ENCODE results near the gene BMPR1A.

BMPR1A gene

DNA sequence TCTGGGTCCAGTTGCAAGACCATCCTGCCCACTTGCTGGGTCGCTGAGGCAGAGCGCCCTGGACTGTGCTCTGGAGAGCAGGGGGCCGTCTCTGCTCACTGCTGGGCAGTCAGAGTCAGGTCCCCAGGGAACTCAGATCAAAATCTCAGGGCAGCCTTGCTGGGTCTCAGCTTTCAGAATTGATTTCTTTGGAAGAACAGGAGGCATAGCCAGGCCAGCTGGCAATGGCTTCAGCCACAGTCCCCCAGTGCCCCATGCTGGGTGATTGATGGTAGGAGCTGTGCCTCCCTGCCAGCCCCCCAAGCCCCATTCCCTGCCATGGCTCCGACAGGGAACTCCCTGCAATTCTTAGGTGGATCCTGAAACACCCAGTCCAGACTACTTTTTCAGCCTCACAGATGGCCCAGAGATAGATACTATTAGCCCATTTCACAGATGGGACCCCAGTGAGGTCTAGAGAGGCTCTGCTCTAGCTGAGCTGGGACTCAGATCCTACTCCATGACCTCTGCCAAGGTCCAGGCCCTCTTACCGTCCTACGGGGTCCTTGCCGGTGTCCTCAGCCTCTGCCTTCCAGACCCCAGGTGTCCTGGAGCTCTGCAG is 200.5 kb downstream of the BMPR1A start:
- no peak for DNase-seq (ENCODE audit: low read depth in 2 of 2)

DNA sequence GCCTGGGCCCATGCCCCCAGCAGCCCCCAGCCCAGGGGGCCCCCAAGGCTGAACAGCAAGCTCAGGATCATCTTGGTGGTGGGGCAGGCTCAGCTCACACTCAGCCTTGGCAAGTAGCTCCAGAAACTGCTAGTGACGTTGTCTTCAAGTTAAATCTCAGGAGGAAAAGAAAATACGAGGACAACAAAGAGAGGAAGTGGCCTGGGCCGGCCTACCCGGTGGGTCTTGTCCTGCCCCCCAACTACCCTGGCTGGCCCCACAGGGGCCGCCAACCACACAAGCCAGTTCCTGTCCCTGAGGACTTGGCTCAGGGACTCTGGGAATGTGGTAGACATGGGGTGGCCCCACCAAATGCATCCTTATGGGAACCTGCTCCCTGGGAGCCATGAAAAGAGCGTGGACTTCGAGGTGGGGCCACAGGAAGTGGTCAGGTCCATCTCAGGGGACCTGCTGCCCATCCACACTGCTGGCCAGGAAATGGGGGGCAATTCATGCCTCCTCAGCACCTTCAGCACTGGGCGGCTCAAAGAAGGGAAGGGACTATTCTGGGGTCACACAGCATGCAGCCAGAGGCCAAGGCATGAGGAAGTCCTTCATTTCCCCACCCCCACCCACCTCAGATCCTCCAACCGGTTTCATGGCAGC is 201.2 kb downstream of the BMPR1A start, which contains the start of gene MMRN2:
MMRN2 (minus strand) TSS at position 145 of the 645 bp plus-strand sequence; CDS start at position 71, 74 bp downstream.
- no peak for DNase-seq (ENCODE audit: low read depth in 2 of 2)

DNA sequence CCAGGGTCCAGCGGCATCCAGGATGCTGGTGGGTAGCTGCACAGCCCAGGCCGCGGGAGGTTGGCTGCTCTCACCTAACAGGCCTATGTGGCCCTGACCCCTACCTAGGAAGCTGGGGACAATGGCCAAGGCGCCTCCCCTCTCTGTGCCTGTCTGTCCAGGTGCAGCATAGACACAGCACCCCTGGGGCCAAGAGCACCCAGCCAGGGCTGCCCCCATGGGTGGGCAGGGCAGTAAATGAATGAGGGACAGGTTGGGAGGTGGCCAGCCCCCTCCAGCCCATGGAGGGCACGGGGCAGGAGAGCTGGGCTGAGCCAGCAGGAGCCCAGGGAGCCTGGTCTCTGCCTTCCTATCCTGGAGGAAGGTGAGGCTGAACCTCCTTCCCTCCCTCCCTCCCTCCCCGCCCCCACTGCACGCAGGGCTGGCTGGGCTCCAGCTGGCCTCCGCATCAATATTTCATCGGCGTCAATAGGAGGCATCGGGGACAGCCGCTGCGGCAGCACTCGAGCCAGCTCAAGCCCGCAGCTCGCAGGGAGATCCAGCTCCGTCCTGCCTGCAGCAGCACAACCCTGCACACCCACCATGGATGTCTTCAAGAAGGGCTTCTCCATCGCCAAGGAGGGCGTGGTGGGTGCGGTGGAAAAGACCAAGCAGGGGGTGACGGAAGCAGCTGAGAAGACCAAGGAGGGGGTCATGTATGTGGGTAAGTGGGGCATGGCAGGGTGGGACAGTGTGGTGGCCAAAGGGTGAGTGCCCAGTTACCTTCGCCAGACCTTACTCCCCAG is 201.9 kb downstream of the BMPR1A start, which contains the start of gene SNCG:
SNCG (plus strand) TSS at position 484 of the 785 bp plus-strand sequence; CDS start at position 583, 99 bp downstream.
- DNase-seq (ENCODE audit: low read depth in 2 of 2) = no peak

DNA sequence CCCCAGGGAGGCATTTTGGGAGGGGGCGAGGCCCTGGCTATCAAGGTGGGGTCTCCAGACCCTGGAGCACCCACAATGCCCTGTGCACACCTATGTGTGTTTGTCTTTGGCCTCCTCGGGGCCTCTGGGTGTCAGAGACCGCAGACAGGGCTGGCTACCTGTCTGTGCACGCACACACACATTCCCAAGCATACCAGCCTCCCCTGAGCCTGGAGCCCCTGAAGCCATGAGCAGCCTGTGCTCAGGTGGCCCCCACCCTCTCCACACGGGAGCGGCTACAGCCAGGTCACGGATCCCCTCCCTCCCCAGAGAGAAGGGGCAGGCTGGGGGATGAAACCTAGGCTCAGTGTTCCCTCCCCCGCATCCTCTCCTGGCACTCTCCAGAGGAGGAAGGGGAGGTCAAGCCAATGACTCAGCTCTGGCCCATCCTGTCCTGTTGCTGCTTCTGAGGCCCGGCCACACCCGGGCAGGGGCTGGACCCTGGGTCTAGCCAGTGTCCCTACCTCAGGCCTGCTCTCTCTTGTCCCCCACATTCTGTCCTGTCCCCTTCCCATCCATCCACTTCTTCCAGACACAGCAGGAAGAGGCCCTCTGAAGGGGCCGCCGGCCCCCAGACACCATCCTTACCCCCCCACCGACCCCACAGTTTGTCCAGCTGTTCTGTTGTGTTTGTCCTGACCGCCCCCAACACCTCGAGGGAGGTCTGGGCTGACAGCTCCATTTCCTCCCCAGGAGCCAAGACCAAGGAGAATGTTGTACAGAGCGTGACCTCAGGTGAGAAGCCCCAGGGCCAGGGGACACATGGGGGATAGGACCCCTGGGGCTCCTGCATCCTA is 202.7 kb downstream of the BMPR1A start:
- DNase-seq (ENCODE audit: low read depth in 2 of 2) = no peak

DNA sequence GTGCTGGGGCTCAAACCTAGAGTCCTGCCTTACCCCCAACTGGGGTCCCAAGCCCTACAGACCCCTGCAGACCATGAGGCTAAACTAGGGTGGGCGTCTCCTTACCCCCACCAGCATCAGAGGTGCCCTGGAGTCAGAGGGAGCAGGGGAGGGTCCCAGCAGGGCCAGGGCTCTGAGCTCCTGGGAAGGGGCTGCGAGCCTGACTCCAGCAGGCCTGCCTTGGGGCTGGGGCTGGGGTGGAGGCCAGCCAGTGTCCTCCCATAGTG is 203.3 kb downstream of the BMPR1A start:
- DNase-seq (ENCODE audit: low read depth in 2 of 2) = no peak

DNA sequence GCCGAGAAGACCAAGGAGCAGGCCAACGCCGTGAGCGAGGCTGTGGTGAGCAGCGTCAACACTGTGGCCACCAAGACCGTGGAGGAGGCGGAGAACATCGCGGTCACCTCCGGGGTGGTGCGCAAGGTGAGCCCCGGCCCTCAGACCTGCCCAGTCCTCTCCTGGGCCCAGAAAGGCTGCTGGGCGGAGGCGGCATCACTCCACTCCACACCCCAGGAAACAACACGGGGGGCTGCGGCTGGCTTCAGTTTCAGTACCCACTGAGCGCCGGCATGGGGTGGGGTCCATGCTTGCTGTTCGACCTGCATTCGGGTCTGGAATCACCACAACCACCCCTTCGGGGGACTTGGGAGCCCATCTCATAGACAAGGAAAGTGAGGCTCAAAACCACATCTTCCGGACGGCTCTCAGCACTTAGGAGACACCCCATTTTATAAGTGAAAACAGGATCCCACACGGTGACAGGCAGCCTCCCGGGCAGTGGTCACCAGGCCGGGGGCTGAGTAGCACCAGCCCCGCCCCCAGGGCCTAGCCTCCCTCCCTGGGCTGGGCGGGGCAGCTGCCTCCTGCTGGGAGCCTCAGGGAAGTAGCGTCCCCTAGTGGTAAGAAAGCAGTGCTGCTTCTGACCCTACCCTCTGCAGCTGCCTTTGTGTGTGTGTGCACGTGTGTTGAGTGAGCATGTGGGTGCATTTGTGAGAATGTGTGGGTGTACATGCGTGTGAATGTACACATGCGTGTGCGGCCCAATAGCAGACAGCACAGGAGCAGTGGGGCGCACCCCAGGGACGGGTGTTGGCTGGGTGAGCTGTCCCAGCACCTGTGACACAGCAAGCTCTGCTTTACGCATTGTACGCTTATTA is 203.8 kb downstream of the BMPR1A start:
- DNase-seq (ENCODE audit: low read depth in 2 of 2) = no peak

DNA sequence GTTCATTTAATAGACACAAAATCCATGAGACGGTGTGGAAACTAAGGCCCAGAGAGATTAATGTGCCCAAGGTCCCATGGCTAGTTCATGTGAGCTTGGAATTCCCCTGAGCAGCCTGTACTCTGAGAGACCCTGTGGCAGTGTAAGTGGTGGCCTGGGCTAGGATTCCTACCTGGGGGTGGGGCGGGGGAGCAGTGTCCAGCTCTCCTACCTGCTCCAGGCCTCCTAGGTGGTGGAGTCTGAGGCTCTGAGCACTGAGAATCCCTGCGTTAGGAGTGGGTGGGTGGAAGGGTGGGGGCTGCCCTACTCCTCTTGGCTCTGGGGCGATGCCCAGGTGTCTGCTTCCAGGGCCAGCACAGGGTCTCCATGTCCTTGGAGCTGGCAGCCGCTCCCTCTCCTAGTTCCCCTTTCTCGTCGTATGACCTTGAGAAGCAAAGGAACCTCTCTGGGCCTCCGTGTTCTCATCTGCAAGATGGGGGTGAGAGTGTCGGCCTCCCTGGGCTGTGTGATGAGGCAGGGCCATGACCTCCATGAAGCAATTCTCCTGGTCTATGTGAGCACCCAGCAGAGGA is 204.5 kb downstream of the BMPR1A start:
- DNase-seq (ENCODE audit: low read depth in 2 of 2) = no peak

DNA sequence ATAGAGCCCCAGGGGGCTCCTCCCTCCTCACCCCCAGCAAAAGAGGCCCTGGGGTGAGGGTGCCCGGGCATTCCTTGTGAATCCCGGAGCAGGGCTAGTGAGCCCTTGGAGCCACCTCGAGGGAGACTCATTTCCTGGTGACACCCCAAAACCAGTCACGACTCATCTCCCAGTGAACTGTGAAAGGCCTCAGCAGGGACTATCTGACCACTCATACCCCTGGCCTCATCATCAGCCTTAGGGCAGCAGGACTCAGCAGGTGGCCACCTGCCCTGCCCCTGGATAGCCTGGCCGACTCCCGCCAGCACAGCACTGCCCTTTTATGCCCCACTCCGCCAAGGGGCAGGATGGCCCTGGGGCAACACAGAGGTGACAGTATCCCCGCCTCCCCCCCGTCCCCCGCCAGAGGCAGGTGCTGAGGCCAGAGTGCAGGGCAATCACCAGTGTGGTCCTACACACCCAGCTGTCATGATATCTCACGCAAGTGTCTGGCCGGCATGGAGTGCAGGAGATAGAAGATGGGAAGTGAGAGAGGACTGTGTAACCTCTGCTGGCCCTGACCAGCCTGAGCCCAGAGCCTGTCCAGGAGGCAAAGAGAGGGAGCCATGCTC is 205.2 kb downstream of the BMPR1A start:
- no peak for DNase-seq (ENCODE audit: low read depth in 2 of 2)

DNA sequence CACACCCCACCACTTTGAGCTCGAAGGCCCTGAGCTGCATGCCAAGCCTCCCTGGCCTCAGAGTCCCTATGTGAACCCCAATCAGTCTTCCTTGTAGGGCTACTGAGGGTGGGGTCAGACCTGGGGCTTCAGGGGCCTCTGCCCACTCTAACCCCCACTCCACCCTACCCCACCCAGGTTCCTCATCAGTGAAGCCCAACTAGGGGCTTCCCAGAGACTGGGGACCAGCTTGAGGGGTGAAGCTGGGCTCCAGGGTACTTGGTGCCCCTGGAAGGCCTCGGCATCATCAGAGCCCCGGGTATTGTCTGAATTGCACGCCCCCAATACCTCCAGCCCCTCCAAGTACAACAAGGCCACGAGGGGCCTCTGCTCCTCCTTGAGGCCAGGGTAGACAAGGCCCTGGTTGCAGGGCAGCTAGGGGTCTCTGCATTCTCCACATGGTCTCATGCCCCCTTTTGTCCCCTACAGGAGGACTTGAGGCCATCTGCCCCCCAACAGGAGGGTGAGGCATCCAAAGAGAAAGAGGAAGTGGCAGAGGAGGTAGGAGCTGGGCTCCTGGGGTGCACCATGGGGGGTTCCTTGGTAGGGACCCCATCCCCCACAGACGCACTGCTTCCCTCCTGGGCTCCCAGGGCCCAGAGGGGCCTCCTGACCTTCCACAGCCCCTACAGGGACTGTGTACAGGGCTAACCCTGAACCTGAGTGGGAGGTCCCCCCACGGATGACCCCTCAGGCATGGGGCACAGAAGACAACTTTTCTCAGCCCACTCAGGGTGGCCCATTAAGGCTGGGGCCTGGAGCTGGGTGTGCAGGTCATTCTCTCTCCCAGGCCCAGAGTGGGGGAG is 205.9 kb downstream of the BMPR1A start:
- DNase-seq (ENCODE audit: low read depth in 2 of 2) = no peak

DNA sequence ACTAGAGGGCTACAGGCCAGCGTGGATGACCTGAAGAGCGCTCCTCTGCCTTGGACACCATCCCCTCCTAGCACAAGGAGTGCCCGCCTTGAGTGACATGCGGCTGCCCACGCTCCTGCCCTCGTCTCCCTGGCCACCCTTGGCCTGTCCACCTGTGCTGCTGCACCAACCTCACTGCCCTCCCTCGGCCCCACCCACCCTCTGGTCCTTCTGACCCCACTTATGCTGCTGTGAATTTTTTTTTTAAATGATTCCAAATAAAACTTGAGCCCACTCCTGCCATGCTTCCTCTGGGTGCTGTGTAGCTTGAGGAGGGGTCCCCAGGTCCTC is 206.5 kb downstream of the BMPR1A start:
- DNase-seq (ENCODE audit: low read depth in 2 of 2) = no peak

DNA sequence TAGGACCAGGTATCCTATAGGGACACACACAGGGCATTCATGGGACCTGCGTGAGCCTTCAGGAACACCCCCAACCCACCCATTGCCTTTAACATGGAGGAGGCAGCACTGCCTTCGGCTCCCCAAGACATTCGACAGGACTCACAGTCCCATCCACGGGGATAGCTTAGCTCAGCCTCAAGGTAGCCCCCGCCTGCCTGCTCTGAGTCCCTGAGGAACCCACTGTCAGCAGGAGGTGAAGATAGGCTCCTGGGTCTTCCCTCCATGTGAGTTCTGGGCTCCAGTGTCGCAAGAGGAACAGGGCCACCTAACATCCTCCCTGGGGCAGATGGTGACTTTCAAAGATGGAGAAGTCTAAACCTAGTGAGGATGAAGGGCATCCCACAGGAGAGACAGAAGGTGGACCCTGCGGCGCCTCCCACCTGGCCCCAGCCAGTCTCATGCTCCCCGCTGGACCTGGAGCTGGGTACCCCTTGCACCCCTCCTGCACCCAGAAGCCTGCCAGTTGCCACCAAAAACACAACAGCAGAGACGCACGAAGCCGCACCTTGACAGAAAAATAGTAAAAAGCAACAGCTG is 207.0 kb downstream of the BMPR1A start:
- DNase-seq (ENCODE audit: low read depth in 2 of 2) = no peak

DNA sequence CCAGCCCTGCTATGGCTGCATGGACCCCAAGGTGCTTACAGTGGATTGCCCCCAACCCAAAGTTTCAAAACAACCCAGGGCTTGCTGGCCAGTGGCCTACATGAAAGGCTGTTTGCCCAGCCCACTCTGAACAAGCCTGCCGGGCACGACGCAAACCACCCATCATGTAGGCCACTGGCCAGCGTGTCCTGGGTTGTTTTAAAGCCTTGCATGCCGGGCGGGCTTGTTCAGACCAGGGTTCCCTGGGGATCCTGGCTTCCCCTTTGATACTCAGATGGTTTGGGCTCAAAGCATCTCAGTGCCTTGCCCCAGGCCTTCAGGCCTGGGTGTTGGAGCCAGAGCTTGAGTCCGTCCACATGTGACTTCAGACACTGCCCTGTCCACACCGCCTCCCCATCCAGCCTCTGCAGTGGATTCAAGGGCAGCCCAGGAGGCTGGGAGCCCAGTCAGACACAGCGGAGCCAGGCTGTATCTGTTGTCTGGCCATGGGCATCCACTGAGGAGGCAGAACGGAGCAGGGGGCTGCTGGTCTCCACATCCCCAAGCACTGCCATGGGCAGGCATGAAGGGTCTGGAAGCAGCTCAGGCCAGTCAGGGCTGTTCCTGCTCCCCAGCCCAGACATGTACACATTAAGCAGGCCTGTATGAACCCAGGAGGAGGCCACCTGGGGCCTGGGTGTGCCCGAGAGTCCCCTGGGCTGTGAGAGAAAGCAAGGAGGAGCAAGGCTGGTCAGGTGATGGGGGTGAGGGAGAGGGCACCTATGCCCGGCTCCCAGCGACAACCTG is 207.8 kb downstream of the BMPR1A start:
- DNase-seq (ENCODE audit: low read depth in 2 of 2) = no peak

DNA sequence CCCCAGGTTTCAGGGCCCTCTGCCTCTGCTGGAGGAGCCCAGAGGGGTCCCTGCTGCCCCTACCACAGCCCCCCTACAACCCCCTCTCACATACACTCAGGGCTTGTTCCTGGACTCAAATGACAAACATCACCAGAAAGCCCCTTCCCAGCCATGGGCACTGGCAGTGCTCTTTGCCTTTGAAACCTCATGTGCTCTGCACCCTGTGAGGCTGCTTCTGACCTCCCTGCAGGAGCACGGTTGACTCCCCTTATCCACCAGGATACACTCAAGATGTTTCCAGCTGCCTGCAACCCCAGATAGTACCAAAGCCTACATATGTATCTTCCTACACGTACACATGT is 208.4 kb downstream of the BMPR1A start:
- DNase-seq (ENCODE audit: low read depth in 2 of 2) = no peak

DNA sequence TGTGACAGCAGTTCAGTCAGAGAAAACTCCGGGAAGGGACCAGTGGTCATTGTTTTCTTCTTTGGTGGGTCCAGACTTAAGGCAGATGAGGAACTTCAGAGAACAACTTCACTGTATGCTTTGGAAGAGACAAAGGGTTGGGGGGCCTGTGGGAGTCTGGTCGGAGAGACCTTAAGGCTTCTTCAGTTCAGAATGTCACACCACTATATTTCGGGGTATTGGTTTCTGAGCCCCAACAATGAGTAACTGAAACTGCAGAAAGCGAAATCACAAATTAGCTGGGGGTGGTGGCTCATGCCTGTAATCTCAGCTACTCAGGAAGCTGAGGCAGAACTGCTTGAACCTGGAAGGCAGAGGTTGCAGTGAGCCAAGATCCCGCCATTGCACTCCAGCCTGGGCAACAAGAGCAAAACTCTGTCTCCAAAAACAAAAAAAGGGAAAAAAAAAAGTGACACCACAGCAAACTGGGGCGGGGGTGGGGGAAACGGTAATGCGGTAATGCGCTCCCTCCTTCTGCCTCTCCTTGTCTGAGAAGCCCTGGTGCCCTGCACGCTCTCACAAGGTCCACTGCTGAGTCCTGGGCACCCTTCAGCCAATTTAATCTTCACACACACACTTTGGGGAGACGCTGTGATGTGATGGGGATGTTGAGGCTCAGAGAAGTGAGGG is 209.7 kb downstream of the BMPR1A start:
- no peak for DNase-seq (ENCODE audit: low read depth in 2 of 2)

DNA sequence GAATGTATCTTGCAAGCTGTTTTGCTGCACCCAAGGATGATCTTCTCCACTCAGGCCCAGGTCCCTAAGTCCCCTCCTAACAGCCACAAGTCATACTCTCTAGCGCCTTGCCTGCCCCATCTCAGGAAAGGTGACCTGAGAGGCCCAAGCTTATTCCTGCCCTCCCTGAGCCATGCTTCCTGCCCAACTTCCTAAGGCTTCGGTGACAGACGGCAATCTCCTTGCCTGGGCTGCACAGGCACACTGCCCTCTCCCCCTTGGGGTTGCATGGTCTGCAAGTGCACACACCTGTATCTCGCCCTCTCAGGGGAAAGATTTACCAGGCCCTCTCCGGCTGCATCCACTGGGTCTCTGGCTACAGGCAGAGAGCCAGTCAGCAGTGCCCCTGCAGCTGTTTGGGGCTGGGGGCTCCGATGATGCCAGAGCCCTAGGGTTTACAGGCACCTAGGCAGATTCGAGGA is 211.1 kb downstream of the BMPR1A start:
- DNase-seq (ENCODE audit: low read depth in 2 of 2) = no peak

DNA sequence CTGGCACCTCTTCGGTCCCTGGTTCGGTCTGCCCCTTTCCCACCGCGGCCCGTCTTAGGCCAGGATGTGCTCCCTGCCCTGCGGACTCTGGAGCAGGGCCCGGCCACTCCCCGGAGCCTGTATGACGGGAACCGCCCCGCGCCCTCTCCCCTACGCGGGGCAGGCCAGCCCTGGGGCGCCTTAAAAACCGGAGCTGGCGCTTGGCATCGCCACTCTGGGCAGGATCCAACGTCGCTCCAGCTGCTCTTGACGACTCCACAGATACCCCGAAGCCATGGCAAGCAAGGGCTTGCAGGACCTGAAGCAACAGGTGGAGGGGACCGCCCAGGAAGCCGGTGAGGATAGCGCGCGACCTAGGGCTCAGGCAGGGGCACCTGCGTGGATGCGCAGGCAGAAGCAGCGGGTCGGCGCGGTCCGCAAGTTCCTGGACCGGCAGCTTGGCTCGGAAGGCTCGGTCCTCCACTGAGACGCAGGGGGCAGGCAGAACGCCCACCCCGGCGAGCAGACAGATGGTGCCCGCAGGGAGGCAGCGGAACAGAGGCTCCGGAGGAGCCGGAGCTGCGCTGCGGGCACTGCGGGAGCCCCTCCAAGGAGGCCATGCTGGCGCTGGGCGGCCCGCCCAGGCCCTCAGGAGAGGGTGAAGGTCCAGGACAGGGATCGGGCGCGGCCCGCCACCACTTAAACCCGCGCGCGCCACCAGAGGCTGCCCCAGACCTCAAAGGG is 212.0 kb downstream of the BMPR1A start, which contains the start of gene ADIRF:
ADIRF (plus strand) TSS at position 212 of the 723 bp plus-strand sequence; CDS start at position 275, 63 bp downstream.
- no peak for DNase-seq (ENCODE audit: low read depth in 2 of 2)

DNA sequence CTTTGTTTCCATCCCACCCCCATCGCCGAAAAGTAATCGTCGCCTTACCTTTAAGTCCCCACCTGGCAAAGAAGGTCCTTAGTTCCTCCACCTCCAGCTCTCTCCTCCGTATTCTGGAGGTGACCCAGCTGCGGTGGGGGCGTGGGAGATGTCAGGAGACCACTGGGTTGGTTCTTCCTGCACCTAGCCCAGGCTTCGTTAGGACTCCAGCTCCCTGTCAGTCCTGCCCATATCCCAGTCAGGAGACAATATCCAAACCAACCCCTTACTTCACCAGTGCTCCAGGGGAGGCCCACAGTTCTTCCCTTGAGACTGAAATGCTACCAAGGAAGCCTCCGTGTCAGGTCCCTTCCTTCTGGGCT is 212.6 kb downstream of the BMPR1A start:
- no peak for DNase-seq (ENCODE audit: low read depth in 2 of 2)
